GM03348 (cell line): ENCODE results near the gene MMS19.
"Not testable (repeated sequence)": the region's sequence is repeated elsewhere in the genome, so short reads cannot be mapped to it uniquely, and the experiment has no call there.

ENCODE experiments used
- DNase-seq: peaks from one replicate; pipeline ENCODE4 v3.0.0; 2012; ENCODE audit warnings: low spot score

MMS19 gene

DNA sequence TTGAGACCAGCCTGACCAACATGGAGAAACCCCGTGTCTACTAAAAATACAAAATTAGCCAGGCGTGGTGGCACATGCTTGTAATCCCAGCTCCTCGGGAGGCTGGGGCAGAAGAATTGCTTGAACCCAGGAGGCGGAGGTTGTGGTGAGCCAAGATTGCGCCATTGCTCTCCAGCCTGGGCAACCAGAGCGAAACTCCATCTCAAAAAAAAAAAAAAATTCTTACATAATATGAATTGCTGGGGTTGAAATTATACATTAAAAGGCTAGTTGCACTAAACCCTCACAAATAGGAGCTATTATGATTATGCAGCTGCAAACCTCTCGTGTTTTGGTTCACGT lies 74.5 kb downstream of the MMS19 start:
- not testable (repeated sequence) for DNase-seq

DNA sequence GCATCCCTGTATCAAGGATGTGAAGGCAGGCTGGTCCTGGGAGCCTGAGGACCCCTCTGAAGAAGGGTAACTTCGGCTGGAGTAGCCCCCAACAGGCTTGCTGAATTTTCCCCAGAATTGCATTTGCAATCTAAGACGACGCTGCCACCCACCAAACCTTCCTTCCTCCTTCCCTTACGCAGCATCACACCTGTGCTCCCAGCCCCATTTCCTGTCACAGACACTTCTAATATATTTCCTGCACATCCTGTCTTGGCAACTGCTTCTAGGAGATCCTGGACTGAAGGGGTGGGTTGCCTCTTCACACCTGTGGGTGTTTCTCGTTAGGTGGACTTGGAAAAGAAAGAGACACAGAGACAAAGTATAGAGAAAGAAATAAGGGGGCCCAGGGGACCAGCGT lies 81.7 kb downstream of the MMS19 start:
- no peak for DNase-seq

GRCh38 chr10:97412891-97413304 lies 85.3 kb downstream of the MMS19 start:
- no peak for DNase-seq

DNA sequence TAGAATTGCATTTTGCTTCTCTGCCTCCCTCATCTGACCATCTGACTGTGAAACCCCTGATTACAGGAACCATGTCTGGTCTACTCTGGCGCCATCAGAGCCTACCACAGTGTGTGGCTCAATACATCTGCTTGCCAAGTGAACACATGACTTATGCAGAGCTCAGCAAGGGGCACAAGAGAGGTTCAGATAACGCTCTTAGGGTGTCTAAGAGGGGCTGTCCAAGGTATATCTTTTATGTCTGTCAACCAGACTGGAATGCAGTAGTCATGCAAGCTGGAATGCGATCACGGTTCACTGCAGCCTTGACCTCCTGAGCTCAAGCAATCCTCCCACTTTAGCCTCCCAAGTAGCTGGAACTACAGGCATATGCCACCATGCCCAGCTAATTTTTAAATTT lies 86.8 kb downstream of the MMS19 start:
- DNase-seq: no peak

DNA sequence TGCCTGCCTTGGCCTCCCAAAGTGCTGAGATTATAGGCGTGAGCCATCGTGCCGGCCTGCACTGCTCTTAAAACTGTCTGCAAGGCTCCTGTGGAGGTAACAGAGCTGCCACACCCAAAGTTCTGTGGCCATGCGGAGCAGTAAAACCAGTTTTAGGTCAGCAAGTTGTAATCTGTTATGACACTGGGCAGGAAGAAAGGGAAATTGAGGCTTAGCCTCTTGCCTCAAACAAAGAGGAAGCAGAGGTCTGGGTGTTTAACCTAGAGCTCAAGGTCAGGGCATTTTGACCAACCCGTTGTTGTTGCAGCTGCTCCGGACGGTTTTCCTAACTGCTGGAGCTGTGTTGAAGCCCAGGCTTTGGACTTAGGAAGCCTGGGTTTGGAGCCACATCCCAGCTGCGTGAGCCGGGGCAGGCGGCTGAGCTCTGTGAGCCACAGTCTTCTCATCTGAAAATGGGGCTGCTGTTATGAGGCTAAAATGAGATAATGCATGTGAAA lies 89.7 kb downstream of the MMS19 start:
- no peak for DNase-seq
